Measurements from ENCODE around the gene NEURL2. TPM values are rescaled to one million over a fixed set of nuclear protein-coding genes. Genes with fewer than 3 reads are reported as not detected.
"Not testable (repeated sequence)": the region's sequence is repeated elsewhere in the genome, so short reads cannot be mapped to it uniquely, and the experiment has no call there.

The NEURL2 gene
- total RNA-seq, 1 donor from 2014 or later, result 6.5 TPM

DNA sequence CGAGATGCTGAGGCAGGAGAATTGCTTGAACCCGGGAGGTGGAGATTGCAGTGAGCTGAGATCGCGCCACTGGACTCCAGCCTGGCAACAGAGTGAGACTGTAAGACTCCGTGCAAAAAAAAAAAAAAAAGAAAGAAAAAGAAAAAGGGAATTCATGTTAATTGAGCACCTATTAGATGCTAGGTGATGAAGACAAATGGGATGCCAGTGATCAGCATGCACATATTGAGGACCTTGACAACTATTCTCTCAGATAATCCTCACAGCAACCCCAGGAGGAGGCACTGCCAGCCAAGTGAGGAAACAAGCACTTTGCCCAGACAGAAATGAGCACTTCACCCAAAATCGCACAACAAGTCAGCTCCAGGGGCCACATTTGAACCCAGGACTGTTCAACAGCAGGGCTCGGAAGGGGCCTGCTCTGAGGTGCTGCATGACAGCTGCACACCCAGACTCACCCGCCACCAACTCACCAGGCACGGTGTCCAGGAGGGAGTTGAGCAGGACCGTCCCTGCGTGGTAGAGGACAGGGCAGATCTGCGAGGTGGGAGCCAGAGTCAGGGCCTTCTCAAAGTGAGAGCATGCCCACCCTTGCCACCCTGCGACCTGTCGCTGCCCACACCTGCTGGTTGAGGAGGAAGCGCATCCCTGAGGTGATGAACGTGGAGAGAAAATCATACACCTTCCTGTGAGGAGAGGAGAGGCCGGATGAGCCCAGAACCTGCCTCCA is 16.4 kb upstream of the NEURL2 start:
- DNase-seq (no peak), ATAC-seq (ENCODE audit: poor library complexity) (no peak)
- intact Hi-C loops (cut with DNase I), result no loop called here

GRCh38 chr20:45905505-45906079 is 14.6 kb upstream of the NEURL2 start:
- ATAC-seq (ENCODE audit: poor library complexity) (no peak), DNase-seq (no peak)
- intact Hi-C loops (cut with DNase I), result no loop called here

DNA sequence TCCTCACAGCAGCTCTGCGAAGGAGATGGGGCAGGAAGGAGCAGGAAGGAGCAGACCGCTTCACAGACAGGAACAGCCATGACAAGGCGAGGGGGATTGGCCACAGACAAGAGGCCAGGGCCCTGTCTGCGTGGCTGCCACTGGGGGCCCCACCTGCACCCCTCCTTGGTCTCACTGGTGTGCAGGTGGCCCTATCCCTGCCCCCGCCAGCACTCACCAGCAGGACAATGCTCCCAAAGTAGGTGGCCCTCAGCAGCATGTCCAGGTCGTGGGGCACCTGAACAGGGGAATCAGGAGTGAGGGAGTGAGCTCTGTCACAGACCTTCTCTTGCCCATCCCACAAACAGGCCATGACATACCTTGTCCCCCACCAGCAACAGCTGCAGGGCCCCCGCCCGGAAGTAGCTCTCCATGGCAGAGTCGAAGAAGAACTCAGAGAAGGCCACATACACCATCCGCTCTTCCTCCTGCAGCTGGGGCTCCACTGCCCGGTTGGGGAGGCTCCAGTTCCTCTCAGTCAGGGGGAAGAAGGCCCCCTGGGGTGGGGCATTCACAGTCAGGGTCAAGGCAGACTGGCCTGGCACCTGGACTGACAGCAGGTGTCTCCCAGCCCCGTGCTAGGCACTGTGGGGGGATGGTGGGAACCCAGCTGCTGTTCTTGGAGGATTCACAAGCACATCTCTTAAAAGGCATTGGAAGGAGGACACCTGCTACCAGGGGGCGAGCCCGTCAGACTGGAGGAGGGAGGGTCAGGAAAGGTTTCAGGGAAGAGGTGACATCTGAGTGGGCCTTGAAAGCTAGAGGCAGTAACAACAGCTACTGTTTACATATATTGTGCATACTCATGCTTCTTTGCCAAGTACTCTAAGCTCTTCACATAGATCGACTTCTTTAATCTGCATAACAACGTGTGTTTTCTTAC is 13.8 kb upstream of the NEURL2 start:
- no peak for DNase-seq
- intact Hi-C loops (cut with DNase I), result no loop called here
- no peak for ATAC-seq (ENCODE audit: poor library complexity)

- DNase-seq (no peak), ATAC-seq (ENCODE audit: poor library complexity) (no peak)
- intact Hi-C loops (cut with DNase I), result no loop called here
These were observed 11.2 kb upstream of the NEURL2 start for GRCh38 chr20:45902199-45902701.

DNA sequence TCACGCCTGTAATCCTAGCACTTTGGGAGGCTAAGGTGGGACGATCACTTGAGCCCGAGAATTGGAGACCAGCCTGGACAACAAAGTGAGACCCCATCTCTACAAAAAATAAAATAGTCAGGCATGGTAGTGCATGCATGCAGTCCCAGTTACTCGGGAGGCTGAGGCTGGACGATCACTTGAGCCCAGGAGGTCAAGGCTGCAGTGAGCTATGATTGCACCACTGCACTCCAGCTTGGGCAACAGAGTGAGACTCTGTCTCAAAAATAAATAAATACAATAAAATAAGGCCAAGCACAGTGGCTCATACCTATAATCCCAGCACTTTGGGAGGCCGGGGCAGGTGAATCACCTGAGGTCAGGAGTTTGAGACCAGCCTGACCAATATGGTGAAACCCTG is 10.3 kb upstream of the NEURL2 start:
- ATAC-seq (ENCODE audit: poor library complexity); intact Hi-C loops (cut with DNase I); DNase-seq: not testable (repeated sequence)

GRCh38 chr20:45899046-45899835 is 8.2 kb upstream of the NEURL2 start:
- intact Hi-C loops (cut with DNase I), result no loop called here
- ATAC-seq (ENCODE audit: poor library complexity) (no peak), DNase-seq (no peak)

DNA sequence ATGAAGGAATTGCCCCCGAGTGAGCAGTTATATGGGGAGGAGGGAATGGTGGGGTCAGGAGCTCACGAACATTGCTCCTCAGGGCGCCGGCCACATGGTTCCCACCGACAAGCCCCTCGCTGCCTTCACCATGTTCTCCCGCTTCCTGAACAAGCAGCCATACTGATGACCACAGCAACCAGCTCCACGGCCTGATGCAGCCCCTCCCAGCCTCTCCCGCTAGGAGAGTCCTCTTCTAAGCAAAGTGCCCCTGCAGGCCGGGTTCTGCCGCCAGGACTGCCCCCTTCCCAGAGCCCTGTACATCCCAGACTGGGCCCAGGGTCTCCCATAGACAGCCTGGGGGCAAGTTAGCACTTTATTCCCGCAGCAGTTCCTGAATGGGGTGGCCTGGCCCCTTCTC is 7.3 kb upstream of the NEURL2 start:
- intact Hi-C loops (cut with DNase I), result no loop called here
- no peak for ATAC-seq (ENCODE audit: poor library complexity)
- DNase-seq, result no peak

GRCh38 chr20:45897692-45898091 is 6.7 kb upstream of the NEURL2 start:
- DNase-seq (no peak), ATAC-seq (ENCODE audit: poor library complexity) (no peak)
- intact Hi-C loops (cut with DNase I), result no loop called here

DNA sequence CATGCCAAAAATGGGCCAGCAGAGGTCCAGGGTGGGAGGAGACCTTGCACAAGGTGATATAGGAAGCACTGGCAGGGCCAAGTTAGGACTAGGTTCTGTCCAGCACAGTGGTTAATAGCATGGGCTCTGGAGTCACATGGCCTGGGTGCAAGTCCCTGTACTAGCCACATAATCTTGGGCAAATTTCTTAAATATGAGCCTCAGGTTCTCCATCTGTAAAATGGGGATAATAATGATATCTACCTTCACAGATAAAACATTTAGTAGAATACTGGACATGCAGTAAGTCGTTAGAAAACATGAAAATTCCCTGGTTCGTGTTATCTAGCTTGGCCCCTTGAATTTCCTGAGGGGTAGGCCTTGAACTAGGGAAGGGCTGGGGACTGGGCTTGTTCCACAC is 6.3 kb upstream of the NEURL2 start:
- intact Hi-C loops (cut with DNase I), result no loop called here
- no peak for ATAC-seq (ENCODE audit: poor library complexity)
- no peak for DNase-seq

GRCh38 chr20:45896641-45897161 is 5.7 kb upstream of the NEURL2 start:
- no peak for ATAC-seq (ENCODE audit: poor library complexity)
- DNase-seq, result no peak
- intact Hi-C loops (cut with DNase I), result no loop called here

DNA sequence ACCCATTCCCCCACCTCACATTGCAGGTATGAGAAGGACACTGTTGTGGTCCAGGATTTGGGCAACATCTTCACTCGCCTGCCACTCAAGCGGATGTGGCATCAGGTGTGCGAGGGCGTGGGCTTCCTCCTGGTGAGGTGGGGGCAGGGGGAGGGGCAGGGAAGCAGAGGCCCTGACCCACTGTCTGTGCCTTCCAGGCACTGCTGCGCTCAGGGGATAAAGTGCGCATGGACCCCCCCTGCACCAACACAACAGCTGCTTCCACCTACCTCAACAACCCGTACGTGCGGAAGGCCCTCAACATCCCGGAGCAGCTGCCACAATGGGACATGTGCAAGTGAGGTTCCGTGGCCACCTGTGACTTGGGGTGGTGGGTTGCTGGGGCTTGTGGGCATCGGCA is 3.8 kb upstream of the NEURL2 start:
- ATAC-seq (ENCODE audit: poor library complexity), result no peak
- DNase-seq, result no peak
- intact Hi-C loops (cut with DNase I), result loop anchor here (5.0 kb wide), 1 partner anchor 38 kb away; the partner anchor contains the start of gene PCIF1

DNA sequence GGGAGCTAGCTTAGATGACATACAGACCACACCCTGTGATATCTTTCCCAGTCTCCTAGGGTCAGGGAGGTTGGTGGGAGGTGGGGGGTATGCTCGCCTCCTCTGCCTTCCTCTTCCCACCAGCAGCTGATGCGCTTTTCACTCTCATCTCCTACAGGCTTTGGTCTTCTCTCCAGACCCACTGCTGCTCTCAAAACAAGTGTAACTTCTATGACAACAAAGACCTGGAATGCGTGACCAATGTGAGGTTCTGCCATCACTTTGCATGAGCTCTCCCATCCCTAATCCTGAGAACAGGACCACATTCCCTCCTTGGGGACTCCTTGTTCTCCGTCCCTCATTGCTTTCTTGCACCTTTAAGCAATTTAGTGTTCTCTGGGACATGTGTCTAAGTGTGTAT is 2.8 kb upstream of the NEURL2 start:
- DNase-seq (no peak), ATAC-seq (ENCODE audit: poor library complexity) (no peak)
- intact Hi-C loops (cut with DNase I), result loop anchor here (5.0 kb wide), 1 partner anchor 38 kb away; the partner anchor contains the start of gene PCIF1

- no peak for DNase-seq
- intact Hi-C loops (cut with DNase I), result loop anchor here (5.0 kb wide), 1 partner anchor 39 kb away; the partner anchor contains the start of gene PCIF1
These were observed 2.0 kb upstream of the NEURL2 start for GRCh38 chr20:45892828-45893500.

GRCh38 chr20:45892049-45892825 is 1.2 kb upstream of the NEURL2 start:
- intact Hi-C loops (cut with DNase I), result loop anchor here (5.0 kb wide), 1 partner anchor 40 kb away; the partner anchor contains the start of gene PCIF1
- DNase-seq (no peak), ATAC-seq (ENCODE audit: poor library complexity) (peak; percentile 16)

More at GRCh38 chr20:45892828-45893500, 2.0 kb upstream of the NEURL2 start:
- ATAC-seq (ENCODE audit: poor library complexity), result no peak

DNA sequence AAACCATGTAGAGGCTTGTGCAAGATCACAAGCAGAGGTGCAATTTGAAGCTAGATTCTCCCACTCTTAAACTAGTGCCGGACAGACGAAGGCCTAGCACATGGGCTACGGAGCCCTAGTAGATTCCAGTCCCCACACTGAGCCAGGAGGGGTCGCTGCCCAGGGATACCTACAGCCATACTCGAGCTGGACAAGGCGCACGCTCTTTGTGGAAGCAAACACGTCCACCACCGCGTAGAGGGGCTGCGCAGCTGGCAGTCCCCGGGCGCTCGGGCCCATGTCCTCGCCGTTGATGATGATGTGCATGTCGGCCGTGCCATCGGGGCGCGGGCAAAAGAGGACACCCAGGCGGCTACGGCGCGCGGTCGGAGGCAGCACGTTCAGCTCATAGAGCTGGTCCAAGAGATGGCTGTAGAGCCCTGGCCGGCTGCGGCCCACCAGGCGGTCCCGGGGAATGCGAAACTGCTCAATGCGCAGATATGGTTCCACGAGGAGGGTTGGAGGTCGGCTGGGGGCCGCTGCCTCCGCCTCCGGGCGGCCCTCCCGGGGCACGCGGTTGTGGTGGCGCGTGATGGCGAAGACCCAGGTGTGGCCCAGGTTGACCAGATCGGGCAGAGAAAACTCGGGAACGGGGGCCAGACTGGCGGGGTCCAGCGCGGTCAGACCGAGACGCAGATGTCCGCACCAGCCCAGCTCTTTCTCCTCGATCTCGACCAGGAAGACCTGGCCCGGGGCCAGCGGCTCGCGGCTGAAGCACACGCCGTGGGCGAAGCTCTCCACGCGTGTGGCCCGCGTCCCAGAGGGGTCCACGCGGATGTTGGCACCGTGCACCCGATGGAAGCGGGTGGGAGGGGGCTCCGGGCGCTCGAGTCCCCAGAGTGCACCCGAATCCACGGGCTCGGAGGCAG is 677 bp downstream of the NEURL2 start:
- intact Hi-C loops (cut with DNase I), result loop anchor here (5.0 kb wide), 1 partner anchor 42 kb away; the partner anchor contains the start of gene PCIF1
- DNase-seq, result peak; percentile 90
- peak; percentile 73 for ATAC-seq (ENCODE audit: poor library complexity)

GRCh38 chr20:45888681-45889080 is 2.3 kb downstream of the NEURL2 start:
- no peak for DNase-seq
- intact Hi-C loops (cut with DNase I), result no loop called here

More at GRCh38 chr20:45888681-45889080, 2.3 kb downstream of the NEURL2 start:
- no peak for ATAC-seq (ENCODE audit: poor library complexity)
